ENCODE data around the gene SLC39A11.

DNA sequence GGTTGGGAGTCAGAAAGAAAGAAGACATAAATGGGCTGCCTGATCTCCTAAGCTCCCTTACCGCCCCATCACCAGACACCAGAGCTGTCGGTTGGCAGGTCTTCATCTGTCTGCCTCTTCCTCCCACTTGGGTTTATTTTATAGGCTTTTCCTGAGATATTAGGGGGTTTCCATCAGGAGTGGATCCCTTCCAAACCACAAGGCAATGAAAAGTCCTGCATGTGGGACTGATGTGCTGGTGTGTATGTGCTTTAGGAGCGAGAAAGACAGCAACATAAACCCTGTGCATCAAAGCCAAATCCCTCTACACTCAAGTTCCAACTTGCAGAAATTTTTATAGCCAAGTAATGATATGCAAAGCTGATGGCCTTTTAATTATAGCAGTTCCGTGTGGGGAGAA lies 389.5 kb downstream of the SLC39A11 start:
- no peak for TF ChIP-seq CTCF (conservative IDR thresholded peaks at IDR 0.05)
- TF ChIP-seq EZH2 (IDR thresholded peaks at IDR 0.05; ENCODE audit: low read depth): no peak

Data from PC-9 (cell line).